ENCODE results near the gene MYL12B.
"Not testable (repeated sequence)": the region's sequence is repeated elsewhere in the genome, so short reads cannot be mapped to it uniquely, and the experiment has no call there.

MYL12B gene

DNA sequence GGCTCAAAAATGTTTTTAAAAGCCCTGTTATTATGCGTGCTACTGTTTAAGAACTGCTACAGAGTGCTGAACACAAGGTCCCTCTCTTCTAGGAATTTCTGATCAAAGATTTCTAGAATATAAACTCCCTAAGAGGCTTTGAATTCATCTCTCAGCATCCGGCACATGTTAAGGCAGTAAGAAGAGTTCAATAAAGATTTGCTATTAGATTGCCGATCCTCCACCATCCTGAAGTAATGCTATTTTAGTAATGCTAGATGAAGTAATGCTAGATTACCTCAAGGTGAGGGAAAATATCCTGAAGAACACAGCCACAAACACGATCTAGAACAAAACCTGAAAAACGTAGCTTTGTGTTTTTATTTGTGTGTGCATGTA lies 949 bp upstream of the MYL12B start:
- in situ Hi-C loops (cut with MboI; ENCODE audit: low sequenced_read_pairs), result no loop called here

DNA sequence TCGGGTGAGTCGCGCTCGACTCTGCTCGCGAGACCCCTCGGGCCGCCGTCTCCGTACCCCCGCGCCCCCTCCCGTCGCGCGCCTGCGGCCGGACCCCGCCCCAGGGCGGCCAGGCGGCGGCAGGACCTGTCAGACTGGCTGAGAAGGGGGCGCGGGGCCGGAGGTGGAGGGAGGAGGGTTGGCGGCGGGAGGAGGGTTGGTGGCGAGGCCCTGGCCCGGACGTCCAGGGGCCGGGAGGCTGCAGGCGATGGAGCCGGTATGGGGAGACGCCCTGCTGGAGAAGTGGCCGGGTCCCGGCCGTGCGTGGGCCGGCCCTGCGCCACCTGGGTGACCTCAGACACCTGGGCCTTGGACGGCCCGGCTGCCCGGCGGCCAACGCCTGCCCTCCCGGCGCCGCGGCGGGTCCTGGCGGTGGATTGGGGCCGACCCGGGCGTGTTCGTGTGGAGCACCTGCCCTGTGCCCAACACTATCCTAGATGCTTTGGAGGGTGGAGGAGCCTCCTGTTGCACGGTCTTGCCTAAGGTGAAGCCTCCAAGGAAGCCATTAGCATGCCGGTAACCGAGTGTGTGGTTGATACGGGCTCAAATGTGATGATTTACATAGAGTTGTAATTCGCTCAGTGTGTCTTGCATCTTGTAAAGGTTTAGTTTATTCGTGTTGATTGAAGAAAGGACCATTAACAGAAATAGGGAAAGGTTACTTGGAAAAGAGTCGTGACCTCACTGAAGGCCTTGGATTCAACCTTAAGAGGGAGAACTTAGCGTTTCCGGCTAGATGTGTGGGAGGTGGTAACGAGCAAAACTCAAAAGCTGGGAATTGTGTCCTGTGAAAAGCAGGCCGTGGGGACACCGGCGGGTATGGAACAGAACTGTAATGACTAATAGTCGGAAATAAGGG lies 550 bp downstream of the MYL12B start:
- in situ Hi-C loops (cut with MboI; ENCODE audit: low sequenced_read_pairs), result no loop called here

DNA sequence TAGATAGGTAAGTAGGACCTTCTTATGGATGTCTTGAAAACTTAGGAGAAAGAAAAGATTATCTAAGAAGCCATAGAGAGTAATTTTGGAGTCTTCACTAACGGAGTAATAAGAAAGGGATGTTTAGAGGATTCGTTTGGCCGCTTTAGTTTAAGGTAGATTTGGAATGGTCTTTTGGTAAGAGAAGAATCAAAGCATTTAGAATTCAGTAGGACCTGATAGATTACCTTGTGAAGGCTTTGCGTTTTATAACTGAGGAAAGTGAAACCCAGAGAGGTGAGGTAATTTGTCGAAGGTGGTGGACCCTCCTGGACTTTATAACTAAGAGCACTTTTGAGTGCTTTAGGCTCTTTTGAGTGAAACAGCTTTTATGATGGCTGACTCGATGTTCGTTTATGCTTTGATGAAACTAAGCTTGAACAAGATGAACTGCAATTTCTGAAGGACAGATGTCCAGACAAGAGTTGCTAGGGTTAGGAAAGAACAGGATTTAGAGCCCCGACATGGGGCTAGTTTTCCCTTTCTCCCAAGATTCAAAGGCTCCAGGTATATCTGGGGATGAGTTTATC lies 1.3 kb downstream of the MYL12B start:
- in situ Hi-C loops (cut with MboI; ENCODE audit: low sequenced_read_pairs), result no loop called here

DNA sequence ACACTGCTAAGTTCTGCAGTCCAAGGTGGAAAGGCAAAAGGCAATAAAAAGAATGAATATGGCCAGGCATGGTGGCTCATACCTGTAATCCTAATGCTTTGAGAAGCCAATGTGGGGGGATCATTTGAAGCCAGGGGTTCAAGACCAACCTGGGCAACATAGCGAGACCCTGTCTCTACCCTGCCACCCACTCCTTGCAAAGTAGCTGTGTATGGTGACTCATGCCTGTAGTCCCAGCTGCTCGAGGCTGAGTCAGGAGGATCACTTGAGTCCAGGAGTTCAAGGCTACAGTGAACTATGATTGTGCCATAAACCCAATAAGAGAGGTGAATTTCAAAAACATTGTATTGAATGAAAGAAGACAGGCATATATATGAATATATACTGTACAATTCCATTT lies 2.4 kb downstream of the MYL12B start:
- in situ Hi-C loops (cut with MboI; ENCODE audit: low sequenced_read_pairs), result no loop called here

DNA sequence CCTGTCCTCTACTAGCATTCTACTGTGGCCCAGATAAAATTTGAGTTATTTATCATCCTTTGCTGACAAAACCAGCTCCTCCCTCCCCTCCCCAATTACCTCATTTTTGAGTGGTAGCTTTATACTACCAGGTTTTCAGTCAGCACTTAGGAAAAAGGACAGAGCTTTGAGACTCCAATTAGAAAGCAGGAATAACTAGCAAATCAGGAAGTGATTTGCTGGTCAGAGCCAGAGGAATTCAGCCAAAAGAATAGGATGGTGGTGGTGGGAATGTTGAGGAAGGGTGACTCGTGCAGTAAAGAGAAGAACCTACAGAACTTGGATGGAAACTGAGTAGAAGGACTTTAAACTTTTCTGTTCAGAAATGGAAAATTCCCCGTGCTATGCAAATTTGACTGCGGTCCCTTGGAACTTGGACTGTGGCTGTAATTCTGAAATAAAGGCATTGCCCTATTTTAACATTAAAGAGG lies 3.7 kb downstream of the MYL12B start:
- in situ Hi-C loops (cut with MboI; ENCODE audit: low sequenced_read_pairs), result no loop called here

DNA sequence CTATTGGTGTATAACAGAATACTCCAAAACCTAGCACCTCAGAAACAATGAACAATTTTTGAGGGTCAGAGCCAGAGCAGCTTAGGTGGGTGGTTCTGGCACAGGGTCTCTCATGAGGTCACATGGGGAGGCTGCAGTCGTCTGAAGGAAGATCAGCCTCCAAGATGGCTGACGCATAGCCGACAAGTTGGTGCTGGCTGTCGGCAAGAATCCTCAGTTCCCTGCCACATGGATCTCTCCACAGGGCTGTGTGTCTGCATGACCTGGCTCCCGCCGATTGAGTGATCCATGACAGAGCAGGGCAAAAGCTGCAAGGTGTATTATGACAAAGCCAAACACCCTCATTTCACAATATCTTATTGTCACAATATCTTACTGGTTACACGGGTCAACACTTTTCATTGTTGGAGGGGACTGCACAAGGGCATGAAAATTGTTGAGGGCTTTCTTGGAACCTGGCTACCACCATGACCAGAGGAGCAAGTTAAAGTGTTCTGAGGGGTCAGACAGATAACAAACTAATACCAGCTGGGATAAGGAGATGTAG lies 4.2 kb downstream of the MYL12B start:
- in situ Hi-C loops (cut with MboI; ENCODE audit: low sequenced_read_pairs), result no loop called here

DNA sequence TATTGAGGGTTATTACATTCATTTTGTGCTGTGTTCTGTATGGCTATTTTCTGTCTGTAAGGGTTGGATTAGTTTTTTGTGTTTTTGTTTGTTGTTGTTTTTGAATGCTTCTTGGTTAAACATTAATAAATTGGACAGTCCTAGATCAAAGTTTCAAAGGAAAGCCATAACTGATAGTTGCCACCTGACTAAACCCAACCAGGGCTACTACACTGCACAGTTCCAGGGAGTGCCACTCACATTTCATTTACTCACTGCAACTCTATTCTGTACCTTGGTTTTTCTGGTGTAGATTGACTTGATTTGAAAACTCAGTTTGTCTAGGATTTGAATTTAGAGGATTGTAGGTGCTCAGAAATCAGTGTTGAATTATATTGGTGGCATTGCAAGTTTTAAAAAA lies 6.4 kb downstream of the MYL12B start:
- in situ Hi-C loops (cut with MboI; ENCODE audit: low sequenced_read_pairs), result no loop called here

DNA sequence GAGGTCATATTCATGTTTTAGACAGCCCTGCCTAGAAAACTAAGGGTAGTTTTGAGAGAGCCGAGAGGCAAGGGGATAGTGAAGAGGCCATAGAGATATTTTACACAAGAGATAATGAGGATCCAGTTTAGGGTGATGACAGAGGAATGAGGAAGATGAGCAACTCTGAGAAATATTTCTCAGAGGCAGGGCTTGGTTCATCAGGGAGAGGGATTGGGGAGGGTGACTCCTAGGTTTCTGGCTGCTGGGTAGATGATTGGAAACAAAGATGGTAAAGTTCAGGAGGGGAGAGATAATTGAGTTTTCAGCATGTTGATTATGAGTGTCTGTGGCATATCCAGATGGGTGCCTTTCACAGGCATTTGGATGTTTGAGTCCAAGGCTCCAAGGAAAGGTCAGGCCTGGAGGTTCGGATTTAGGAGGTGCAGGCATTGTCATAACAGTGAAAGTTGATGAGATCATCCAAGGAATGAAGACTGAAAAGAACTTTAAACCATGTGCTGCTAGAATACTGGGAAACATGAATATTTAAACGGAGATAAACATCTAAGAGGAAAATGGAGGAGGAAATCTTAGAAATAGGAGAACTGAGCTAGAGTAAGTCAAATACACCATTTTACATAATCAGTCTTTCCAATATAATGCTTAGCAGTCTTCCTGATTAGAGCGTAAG lies 7.4 kb downstream of the MYL12B start:
- in situ Hi-C loops (cut with MboI; ENCODE audit: low sequenced_read_pairs), result no loop called here

DNA sequence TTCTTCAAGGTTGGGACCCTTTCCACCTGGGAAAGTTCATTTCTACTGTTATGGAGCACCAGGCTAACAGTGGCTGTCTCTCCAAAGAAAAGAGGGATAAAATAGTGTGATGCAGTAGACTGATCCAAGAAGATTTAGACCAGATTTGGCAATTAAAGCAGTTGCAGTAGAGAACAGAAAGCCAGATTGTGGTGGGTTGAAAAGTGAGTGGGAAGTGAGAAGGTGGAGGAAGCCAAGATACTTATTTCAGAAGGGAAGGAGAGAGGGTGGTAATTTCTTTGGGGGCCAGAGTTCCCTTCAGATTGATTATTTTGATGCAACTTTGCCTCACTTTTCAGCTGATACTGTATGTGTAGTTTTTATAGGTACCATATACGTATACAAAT lies 8.0 kb downstream of the MYL12B start:
- in situ Hi-C loops (cut with MboI; ENCODE audit: low sequenced_read_pairs), result no loop called here

DNA sequence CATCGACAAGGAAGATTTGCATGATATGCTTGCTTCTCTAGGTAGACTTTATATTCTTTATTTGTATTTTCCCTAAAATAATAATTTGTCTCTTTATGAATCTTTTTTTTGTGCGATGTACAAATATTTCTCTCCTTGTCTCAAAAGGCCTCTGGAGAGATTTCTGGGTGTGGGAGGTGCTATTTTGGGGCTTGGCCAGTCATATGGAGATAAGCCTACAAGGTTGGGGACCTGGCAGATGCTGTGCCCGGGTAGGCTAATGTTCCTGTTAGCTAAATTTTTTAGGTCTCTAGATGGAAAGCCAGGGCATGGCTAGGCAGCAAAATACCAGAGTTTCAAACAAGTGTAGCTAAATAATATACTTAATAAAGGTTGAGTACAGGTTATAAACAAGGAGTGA lies 11.1 kb downstream of the MYL12B start:
- in situ Hi-C loops (cut with MboI; ENCODE audit: low sequenced_read_pairs), result no loop called here

DNA sequence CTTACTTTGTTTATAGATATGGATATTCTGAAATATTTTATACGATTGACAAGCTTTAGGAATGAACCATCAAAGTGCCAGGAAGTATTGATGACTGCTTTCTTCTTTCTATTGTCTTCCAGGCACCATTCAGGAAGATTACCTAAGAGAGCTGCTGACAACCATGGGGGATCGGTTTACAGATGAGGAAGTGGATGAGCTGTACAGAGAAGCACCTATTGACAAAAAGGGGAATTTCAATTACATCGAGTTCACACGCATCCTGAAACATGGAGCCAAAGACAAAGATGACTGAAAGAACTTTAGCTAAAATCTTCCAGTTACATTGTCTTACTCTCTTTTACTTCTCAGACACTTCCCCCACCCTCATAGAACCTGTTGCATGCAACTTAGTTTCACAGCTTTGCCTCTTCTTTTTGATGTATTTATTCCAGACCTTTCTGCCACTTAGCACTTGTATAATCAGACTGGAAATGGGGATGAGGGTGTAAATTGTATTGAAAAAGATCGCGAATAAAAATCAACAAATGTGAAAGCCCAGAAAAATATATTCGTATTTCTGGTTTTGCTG lies 15.8 kb downstream of the MYL12B start:
- in situ Hi-C loops (cut with MboI; ENCODE audit: low sequenced_read_pairs), result not testable (repeated sequence)

DNA sequence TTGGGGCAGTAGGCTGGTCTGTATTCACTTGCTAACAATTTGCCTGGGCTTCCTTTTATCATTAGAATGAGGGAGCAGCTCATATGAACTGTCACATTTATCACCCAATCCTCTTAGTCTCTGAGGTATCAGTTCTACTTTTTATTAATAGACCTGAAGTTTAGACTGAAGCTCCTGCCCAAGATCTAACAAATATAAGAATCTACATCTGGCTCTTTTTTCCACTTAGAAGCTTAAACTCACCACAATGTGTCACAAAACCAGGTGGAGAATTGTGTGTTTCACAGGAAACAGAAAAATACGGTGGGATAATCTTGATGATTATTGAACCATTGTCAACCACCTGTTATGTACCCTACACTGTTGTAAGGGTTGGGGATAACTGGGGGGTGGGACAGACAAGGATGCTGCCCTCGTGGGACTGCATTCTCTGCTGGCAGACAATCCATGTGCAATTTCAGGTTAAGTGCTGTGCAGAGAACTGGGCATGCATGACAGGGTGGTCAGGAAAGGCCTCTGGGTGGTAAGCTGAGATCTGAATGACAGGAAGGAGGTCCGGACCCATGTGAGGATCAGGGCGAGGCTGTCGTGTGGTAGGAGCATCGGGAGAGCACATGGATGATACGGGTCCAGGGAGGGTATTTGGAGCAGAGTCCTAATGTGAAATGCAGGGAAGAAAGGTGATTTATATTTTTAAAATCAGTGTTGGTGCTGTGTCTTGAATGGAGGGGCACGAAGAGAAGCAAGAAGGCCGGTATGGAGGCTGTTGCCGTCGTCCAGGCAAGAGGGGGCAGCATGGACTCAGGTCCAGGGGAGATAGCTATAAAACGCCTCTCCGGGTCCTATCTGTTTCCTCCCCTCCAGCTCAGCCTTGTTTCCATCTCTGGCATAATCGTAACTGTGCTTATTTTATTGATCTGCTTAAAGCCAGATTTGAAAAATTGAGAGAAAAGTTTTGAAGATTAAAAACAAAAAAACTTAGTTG lies 17.6 kb downstream of the MYL12B start:
- in situ Hi-C loops (cut with MboI; ENCODE audit: low sequenced_read_pairs), result no loop called here

DNA sequence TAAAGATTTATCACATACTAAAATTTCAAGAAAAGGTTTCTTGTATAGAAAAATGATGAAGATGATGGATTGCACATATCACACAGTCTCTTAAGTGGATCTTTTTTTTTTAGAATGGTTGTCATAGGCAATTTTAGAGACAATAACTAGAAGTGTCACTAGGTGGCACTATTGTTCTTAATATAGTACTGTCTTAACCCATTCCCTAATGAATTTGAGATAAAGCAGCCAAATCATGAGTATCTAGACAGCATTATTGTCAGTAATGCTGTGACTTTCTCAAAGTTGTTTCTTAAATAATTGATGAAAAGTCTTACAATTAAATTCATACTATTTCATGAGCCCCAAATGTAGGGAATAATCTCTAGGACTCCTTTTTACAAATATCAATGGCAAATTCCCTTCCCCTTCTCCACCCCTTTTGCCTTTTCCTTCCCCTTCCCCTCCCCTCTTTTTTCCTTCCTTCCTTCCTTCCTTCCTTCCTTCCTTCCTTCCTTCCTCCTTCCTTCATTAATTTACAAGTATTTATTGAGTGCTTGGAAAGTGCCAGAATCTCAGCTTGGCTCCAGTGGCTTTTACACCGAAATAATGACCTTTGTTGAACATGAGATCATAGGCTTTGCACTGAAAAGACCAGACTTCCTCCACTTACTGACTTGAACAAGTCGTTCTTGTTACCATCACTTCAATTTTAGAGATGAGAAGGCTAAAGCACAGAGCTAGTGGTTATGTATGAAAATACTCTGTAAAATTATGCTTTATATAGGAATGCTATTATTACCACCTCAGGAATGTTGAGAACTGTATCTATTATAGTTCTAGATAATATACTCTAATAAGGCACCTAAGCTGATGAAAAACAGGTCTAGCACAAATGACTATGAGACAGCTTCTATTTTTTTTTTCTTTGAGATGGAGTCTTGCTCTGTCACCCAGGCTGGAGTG lies 19.8 kb downstream of the MYL12B start:
- in situ Hi-C loops (cut with MboI; ENCODE audit: low sequenced_read_pairs), result no loop called here

DNA sequence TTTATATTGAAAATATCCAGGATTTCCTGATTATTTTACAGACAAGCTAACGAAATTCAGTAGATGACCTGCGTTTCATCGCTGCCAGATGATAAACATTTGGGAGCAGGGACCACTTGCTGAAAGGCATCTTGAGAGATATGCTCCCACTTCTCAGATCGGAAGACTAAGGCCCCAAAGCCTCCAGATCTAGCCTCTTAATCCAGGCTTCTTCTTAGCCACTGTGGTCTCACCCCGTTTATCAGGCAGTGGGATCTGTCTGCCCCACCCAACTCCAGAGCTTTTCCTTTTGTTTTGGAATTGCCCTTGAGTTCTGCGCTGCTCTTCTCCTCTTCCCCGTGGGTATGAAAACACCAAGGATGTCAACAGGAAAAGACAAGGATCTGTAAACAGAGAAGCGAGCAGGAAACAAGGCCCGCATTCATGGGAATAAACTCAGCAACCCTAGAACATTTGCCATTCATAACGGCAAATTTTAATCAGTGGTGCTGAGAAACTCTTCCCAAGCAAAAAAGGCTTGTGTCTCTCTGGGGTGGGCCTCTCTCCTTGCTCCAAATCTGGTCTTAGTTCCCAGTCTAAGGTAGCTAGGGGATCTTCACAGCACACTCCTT lies 21.4 kb downstream of the MYL12B start:
- in situ Hi-C loops (cut with MboI; ENCODE audit: low sequenced_read_pairs), result no loop called here

DNA sequence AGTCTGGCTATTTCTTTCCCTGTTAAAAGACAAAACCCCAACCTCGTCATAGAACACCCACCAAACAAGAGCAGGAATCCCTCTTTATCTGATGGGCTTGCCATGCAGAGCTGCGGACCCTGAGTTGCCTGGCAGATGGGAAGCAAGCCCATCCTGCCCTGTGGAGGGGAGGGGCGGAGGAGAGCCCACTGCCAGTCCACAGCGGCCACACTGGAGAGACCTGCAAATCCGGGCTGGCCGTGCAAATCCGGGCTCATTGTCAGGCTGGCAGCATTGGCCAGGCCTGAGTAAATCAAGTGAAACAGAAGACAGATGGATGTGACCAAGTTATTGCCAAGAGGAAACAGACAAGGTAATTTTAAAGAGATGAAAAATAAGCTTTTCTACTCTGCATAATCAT lies 22.0 kb downstream of the MYL12B start:
- in situ Hi-C loops (cut with MboI; ENCODE audit: low sequenced_read_pairs), result no loop called here

DNA sequence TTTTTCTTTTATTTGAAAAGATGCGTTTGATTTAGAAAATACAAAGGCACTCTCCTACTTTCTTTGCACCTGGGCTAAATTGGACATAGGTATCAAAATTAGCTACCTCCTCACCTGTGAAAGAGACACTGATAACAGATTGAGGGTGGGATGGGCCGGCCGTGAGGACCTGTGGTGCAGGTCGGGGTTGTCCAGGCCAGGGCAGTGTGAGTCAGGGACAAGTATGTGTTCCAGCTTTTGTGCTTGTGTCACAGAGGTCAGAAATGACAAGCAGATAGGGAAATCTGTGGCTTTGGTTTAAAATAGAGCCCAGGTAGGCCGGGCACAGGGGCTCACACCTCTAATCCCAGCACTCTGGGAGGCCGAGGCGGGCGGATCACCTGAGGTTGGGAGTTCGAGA lies 22.6 kb downstream of the MYL12B start:
- in situ Hi-C loops (cut with MboI; ENCODE audit: low sequenced_read_pairs), result no loop called here

DNA sequence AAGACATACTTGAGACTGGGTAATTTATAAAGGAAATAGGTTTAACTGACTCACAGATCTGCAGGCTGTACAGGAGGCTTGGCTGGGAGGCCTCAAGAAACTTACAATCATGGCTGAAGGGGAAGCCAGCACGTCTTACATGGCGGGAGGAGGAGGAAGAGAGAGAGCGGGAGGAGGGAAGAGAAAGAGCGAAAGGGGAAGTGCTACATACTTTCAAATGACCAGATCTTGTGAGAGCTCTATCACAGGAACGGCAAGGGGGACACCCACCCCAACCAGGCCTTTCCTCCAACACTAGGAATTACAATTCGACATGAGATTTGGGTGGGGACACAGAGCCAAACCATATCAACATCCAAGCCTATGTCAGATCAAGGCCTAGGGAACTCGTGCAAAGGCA lies 24.2 kb downstream of the MYL12B start:
- in situ Hi-C loops (cut with MboI; ENCODE audit: low sequenced_read_pairs), result no loop called here

DNA sequence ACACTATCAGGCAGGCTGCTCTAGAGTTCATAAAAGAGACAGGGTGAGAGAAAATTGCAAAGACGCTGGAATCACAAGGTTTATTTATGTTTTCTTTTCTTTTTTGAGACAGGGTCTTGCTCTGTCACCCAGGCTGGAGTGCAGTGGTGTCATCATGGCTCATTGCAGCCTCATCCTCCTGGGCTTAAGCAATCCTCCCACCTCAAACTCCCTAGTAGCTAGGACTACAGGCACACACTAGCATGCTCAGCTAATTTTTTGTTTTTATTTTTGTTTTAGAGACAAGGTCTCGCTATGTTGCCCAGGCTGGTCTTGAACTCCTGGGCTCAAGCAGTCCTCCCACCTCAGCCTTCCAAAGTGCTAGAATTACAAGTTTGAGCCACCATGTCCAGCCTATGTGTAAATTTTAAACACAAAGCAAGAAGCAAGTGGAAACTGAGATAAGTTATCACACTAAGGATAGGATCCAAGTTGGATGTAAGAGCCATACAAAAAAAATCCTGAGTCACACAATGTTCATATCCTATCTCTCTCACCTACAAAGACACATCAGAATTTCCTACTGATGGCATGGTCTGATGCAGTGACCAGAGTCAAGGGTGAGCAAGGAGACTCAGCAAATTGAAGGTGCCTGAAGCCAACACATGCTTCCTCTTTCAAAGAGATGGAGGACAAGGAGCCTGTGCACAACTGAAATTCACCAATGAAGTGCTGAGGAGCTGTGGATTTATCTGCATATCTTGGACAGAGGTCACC lies 31.4 kb downstream of the MYL12B start:
- in situ Hi-C loops (cut with MboI; ENCODE audit: low sequenced_read_pairs), result no loop called here
